K562 (cell line): Measurements from ENCODE around the gene SIGLEC11. TPM values are rescaled to one million over a fixed set of nuclear protein-coding genes. Genes with fewer than 3 reads are reported as not detected.
A peak's percentile ranks its signal among the peaks of the same experiment; 100 is the strongest.

Experiments used
- CCAR2 ChIP-seq: fragments of 200-400 bp; formaldehyde crosslinking; IDR thresholded peaks from 2 replicates; pipeline ENCODE4 v1.6.1; 2017; ENCODE audit warnings: mild to moderate bottlenecking, low read depth, low read length
- CREM ChIP-seq: IDR thresholded peaks from 2 replicates; pipeline ENCODE4 v1.6.1; 2014; ENCODE audit warnings: antibody characterized with exemption, low read depth
- ELF2 ChIP-seq: fragments of 250-450 bp; sonication (Bioruptor Pico); IDR thresholded peaks from 2 replicates; pipeline ENCODE4 v1.5.0; 2021; ENCODE audit warnings: mild to moderate bottlenecking
- HMGN3 ChIP-seq: IDR thresholded peaks from 2 replicates; pipeline ENCODE4 v1.6.1; 2011; ENCODE audit warnings: borderline replicate concordance, low read depth, mild to moderate bottlenecking, mixed read lengths, low read length; ENCODE audit not compliant: insufficient read length; ENCODE audit errors: extremely low read depth
- LARP7 ChIP-seq: fragments of 450-650 bp; IDR thresholded peaks from 2 replicates; pipeline ENCODE4 v1.6.1; 2016
- NR1H2 ChIP-seq: sonication (generic); formaldehyde crosslinking; IDR thresholded peaks from 2 replicates; pipeline ENCODE4 v1.4.0; 2020; ENCODE audit warnings: mild to moderate bottlenecking, missing genetic modification reagents
- PHB ChIP-seq: fragments of 250-450 bp; sonication (Bioruptor Pico); IDR thresholded peaks from 2 replicates; pipeline ENCODE4 v1.5.0; 2021
- POLR2G ChIP-seq: fragments of 200-400 bp; formaldehyde crosslinking; IDR thresholded peaks from 2 replicates; pipeline ENCODE4 v1.6.1; 2017; ENCODE audit warnings: low read depth, mild to moderate bottlenecking, antibody characterized with exemption, low read length, moderate library complexity
- PYGO2 ChIP-seq: fragments of 450-650 bp; IDR thresholded peaks from 2 replicates; pipeline ENCODE4 v1.6.1; 2016; ENCODE audit warnings: mild to moderate bottlenecking, missing genetic modification characterization, moderate library complexity, missing compliant biosample characterization
- RHOXF2B ChIP-seq: fragments of 250-450 bp; sonication (Bioruptor Pico); conservative IDR thresholded peaks from 2 replicates; pipeline ENCODE4 v1.5.1; 2021
- TARDBP ChIP-seq: fragments of 450-650 bp; IDR thresholded peaks from 2 replicates; pipeline ENCODE4 v1.6.1; 2016
- XRCC5 ChIP-seq: fragments of 200-400 bp; formaldehyde crosslinking; IDR thresholded peaks from 2 replicates; pipeline ENCODE4 v1.6.1; 2017; ENCODE audit warnings: low read depth, mild to moderate bottlenecking, low read length
- ZNF124 ChIP-seq: sonication (generic); formaldehyde crosslinking; IDR thresholded peaks from 2 replicates; pipeline ENCODE4 v1.8.1; 2022; ENCODE audit warnings: missing genetic modification reagents
- polyA plus RNA-seq, 8 experiments: library from polyadenylated mRNA; depleted of rRNA in 4 of 8; stranded (reverse) in 5 of 8; unstranded in 3 of 8; fragments of >200 nt; fragmentation: Nextera tagmentation in 2 of 8; fragmentation: Illumina TruSeq in 1 of 8; extraction: Ambion mirVana in 2 of 8; extraction: Trizol in 1 of 8; gene quantifications; 2 replicates each; pipeline versions ENCODE4 v1.2.1 to v1.2.3, GENCODE V29; 2011 to 2014; ENCODE audit warnings: inconsistent platforms in 1 of 8, missing spikeins in 1 of 8
- total RNA-seq, 7 experiments: library from RNA; depleted of rRNA in 6 of 7; stranded (reverse); fragments of >200 nt in 6 of 7; fragmentation: Illumina TruSeq in 2 of 7; extraction: Trizol in 2 of 7; gene quantifications; 2 replicates each; pipeline versions ENCODE4 v1.2.1 to v1.2.3, GENCODE V29; 2011 to 2021; ENCODE audit warnings: low replicate concordance in 1 of 7
- TF ChIP-seq, protein P1 (sequence below): sonication (generic); formaldehyde crosslinking; IDR thresholded peaks from 2 replicates; pipeline ENCODE4 v1.8.1; 2023; ENCODE audit warnings: mild to moderate bottlenecking, missing genetic modification reagents
- TF ChIP-seq, protein P2 (sequence below): sonication (generic); formaldehyde crosslinking; IDR thresholded peaks from 2 replicates; pipeline ENCODE4 v1.8.0; 2022; ENCODE audit warnings: mild to moderate bottlenecking, low read depth, missing genetic modification reagents
- TF ChIP-seq, protein P3 (sequence below): fragments of 200-600 bp; sonication (generic); IDR thresholded peaks from one replicate; pipeline ENCODE4 v1.6.1; 2012; ENCODE audit warnings: mild to moderate bottlenecking, low read depth, low read length, inconsistent platforms

SIGLEC11 gene
- total and polyA plus RNA-seq, 9 of the 15 experiments (the other 6 are each of a cell fraction or from before 2014, with no cell fraction given), result not detected

DNA sequence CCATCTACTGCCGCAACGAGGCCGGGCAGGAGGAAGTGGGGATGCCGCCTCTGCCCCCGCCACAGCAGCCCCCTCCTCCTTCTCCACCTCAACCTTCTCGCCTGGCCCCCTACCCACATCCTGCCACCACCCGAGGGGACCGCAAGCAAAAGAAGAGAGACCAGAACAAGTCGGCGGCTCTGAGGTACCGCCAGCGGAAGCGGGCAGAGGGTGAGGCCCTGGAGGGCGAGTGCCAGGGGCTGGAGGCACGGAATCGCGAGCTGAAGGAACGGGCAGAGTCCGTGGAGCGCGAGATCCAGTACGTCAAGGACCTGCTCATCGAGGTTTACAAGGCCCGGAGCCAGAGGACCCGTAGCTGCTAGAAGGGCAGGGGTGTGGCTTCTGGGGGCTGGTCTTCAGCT, 28.2 kb downstream of the SIGLEC11 start (continued):
- TF ChIP-seq TARDBP, result peak; percentile 90; the same call in 1 of the 2 replicates
- no peak for TF ChIP-seq ZNF124 (CRISPR knock-in tag)
- no peak for TF ChIP-seq RHOXF2B
- 0 out of 2 replicates have a peak, but pooled peaks have one; percentile 65 for TF ChIP-seq PHB (CRISPR knock-in tag)
- no peak for TF ChIP-seq NR1H2 (CRISPR knock-in tag)
- TF ChIP-seq POLR2G, result peak; percentile 82
- TF ChIP-seq, protein P1, sequence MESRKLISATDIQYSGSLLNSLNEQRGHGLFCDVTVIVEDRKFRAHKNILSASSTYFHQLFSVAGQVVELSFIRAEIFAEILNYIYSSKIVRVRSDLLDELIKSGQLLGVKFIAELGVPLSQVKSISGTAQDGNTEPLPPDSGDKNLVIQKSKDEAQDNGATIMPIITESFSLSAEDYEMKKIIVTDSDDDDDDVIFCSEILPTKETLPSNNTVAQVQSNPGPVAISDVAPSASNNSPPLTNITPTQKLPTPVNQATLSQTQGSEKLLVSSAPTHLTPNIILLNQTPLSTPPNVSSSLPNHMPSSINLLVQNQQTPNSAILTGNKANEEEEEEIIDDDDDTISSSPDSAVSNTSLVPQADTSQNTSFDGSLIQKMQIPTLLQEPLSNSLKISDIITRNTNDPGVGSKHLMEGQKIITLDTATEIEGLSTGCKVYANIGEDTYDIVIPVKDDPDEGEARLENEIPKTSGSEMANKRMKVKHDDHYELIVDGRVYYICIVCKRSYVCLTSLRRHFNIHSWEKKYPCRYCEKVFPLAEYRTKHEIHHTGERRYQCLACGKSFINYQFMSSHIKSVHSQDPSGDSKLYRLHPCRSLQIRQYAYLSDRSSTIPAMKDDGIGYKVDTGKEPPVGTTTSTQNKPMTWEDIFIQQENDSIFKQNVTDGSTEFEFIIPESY (CRISPR knock-in tag), result peak; percentile 64; the same call in 1 of the 2 replicates
- TF ChIP-seq ELF2, result 0 out of 2 replicates have a peak, but pooled peaks have one; percentile 18
- TF ChIP-seq XRCC5, result no peak
- TF ChIP-seq CCAR2, result no peak
- TF ChIP-seq PYGO2 (tag), result no peak
- TF ChIP-seq HMGN3, result peak; percentile 26
- TF ChIP-seq, protein P2, sequence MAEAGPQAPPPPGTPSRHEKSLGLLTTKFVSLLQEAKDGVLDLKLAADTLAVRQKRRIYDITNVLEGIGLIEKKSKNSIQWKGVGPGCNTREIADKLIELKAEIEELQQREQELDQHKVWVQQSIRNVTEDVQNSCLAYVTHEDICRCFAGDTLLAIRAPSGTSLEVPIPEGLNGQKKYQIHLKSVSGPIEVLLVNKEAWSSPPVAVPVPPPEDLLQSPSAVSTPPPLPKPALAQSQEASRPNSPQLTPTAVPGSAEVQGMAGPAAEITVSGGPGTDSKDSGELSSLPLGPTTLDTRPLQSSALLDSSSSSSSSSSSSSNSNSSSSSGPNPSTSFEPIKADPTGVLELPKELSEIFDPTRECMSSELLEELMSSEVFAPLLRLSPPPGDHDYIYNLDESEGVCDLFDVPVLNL (CRISPR knock-in tag), result no peak
- TF ChIP-seq CREM, result no peak
- TF ChIP-seq, protein P3, sequence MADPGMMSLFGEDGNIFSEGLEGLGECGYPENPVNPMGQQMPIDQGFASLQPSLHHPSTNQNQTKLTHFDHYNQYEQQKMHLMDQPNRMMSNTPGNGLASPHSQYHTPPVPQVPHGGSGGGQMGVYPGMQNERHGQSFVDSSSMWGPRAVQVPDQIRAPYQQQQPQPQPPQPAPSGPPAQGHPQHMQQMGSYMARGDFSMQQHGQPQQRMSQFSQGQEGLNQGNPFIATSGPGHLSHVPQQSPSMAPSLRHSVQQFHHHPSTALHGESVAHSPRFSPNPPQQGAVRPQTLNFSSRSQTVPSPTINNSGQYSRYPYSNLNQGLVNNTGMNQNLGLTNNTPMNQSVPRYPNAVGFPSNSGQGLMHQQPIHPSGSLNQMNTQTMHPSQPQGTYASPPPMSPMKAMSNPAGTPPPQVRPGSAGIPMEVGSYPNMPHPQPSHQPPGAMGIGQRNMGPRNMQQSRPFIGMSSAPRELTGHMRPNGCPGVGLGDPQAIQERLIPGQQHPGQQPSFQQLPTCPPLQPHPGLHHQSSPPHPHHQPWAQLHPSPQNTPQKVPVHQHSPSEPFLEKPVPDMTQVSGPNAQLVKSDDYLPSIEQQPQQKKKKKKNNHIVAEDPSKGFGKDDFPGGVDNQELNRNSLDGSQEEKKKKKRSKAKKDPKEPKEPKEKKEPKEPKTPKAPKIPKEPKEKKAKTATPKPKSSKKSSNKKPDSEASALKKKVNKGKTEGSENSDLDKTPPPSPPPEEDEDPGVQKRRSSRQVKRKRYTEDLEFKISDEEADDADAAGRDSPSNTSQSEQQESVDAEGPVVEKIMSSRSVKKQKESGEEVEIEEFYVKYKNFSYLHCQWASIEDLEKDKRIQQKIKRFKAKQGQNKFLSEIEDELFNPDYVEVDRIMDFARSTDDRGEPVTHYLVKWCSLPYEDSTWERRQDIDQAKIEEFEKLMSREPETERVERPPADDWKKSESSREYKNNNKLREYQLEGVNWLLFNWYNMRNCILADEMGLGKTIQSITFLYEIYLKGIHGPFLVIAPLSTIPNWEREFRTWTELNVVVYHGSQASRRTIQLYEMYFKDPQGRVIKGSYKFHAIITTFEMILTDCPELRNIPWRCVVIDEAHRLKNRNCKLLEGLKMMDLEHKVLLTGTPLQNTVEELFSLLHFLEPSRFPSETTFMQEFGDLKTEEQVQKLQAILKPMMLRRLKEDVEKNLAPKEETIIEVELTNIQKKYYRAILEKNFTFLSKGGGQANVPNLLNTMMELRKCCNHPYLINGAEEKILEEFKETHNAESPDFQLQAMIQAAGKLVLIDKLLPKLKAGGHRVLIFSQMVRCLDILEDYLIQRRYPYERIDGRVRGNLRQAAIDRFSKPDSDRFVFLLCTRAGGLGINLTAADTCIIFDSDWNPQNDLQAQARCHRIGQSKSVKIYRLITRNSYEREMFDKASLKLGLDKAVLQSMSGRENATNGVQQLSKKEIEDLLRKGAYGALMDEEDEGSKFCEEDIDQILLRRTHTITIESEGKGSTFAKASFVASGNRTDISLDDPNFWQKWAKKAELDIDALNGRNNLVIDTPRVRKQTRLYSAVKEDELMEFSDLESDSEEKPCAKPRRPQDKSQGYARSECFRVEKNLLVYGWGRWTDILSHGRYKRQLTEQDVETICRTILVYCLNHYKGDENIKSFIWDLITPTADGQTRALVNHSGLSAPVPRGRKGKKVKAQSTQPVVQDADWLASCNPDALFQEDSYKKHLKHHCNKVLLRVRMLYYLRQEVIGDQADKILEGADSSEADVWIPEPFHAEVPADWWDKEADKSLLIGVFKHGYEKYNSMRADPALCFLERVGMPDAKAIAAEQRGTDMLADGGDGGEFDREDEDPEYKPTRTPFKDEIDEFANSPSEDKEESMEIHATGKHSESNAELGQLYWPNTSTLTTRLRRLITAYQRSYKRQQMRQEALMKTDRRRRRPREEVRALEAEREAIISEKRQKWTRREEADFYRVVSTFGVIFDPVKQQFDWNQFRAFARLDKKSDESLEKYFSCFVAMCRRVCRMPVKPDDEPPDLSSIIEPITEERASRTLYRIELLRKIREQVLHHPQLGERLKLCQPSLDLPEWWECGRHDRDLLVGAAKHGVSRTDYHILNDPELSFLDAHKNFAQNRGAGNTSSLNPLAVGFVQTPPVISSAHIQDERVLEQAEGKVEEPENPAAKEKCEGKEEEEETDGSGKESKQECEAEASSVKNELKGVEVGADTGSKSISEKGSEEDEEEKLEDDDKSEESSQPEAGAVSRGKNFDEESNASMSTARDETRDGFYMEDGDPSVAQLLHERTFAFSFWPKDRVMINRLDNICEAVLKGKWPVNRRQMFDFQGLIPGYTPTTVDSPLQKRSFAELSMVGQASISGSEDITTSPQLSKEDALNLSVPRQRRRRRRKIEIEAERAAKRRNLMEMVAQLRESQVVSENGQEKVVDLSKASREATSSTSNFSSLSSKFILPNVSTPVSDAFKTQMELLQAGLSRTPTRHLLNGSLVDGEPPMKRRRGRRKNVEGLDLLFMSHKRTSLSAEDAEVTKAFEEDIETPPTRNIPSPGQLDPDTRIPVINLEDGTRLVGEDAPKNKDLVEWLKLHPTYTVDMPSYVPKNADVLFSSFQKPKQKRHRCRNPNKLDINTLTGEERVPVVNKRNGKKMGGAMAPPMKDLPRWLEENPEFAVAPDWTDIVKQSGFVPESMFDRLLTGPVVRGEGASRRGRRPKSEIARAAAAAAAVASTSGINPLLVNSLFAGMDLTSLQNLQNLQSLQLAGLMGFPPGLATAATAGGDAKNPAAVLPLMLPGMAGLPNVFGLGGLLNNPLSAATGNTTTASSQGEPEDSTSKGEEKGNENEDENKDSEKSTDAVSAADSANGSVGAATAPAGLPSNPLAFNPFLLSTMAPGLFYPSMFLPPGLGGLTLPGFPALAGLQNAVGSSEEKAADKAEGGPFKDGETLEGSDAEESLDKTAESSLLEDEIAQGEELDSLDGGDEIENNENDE, result no peak
- TF ChIP-seq LARP7, result no peak
